Peyer's patch (tissue), 4 donors: ENCODE results near the gene UNC13C.

Experiments
- CTCF ChIP-seq, 6 experiments: fragments of 450-650 bp in 4 of 6; fragments of 200-600 bp in 2 of 6; sonication (generic) in 1 of 6; IDR thresholded peaks; one replicate each; pipeline ENCODE4 v1.5.1; 2017 to 2019; ENCODE audit warnings: antibody characterized with exemption in 6 of 6, mild to moderate bottlenecking in 3 of 6, moderate library complexity in 1 of 6
- POLR2A ChIP-seq, 2 donors: fragments of 450-650 bp; IDR thresholded peaks; one replicate each; pipeline ENCODE4 v1.5.1; 2017; ENCODE audit warnings: antibody characterized with exemption in 2 of 2, mild to moderate bottlenecking in 2 of 2, moderate library complexity in 2 of 2

DNA sequence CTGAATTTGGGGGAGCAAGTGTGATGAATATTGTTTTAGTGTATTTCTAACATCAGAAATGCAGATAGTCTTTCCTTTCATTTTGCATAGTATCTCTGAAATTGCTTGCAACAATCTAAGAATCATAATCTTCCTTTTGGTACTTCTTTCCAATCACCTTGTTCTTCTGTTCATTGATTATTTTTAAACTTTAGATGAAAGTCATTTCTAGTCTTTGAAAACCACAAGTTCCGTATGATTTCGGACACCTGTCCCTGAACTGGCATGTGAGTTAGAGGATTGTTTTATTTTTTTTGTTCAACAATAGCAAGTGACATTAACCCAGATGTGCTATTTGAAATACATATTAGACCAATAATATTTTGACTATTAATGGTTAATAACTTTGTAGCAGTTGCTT, 329.7 kb downstream of the UNC13C start:
- TF ChIP-seq CTCF (IDR thresholded peaks at IDR 0.05) = no peak
- no peak for TF ChIP-seq POLR2A (IDR thresholded peaks at IDR 0.05)
